AG08395 (cell line): ENCODE results near the gene SIRT7.

Experiments used
- DNase-seq: peaks from one replicate; pipeline ENCODE4 v3.0.0; 2012; ENCODE audit warnings: mixed read lengths, low spot score

Gene SIRT7, protein sequence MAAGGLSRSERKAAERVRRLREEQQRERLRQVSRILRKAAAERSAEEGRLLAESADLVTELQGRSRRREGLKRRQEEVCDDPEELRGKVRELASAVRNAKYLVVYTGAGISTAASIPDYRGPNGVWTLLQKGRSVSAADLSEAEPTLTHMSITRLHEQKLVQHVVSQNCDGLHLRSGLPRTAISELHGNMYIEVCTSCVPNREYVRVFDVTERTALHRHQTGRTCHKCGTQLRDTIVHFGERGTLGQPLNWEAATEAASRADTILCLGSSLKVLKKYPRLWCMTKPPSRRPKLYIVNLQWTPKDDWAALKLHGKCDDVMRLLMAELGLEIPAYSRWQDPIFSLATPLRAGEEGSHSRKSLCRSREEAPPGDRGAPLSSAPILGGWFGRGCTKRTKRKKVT

GRCh38 chr17:81917565-81918332 is at the start of gene SIRT7:
Gene SIRT7 (minus strand): TSS chr17:81918176. CDS start chr17:81918131, 45 bp downstream.
- DNase-seq = peak; percentile 97

- no peak for DNase-seq
Measured at GRCh38 chr17:81967244-81967532, 49.2 kb upstream of the SIRT7 start.

DNA sequence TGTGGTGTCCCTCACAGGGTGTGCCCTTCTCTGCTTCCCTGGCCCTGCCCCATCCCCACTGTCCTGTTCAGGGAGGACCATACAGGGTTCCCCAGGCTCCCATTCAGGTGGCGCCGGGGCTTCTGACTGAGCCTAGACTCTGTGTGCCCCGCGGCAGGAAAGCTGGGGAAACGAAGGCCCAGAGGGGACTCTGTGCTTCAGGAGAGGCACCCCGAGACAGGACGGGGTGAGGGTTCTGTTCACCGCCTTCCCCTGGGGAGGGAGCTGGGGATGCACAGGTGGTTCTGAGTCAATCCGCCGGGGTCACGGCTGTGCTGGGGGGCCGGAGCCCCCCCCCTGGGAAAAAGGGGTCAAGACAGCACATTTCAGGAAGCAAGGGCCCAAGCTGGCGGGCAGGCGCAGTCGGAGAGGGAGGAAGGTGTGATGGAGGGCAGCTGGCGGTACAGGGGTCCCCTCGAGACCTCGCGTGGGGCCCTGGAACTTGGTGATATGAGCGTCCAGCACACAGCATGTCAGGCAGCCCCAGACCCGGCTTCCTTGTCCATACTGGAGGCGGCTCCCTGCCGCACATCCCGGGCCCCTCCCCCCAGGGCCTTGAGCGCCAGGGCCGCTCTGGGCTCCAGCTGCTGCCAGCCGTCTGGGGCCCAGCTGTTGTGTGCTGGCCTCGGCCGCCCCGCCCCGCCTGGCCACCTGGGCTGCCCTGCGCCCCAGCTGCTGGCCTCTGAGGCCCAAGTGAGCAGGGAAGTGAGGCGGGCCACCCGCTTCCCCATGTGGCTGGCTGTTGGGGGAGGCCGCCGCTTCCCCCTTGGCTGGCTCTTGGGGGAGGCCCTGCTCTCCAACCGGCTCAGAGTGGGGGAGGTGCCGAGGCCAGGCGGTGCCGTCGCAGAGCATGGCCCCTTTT is 48.6 kb upstream of the SIRT7 start:
- peak; percentile 48 for DNase-seq

GRCh38 chr17:81964081-81964849 is 46.3 kb upstream of the SIRT7 start:
- no peak for DNase-seq

- DNase-seq = no peak
Measured at GRCh38 chr17:81962499-81963441, 44.8 kb upstream of the SIRT7 start.

GRCh38 chr17:81961521-81962498 is 43.8 kb upstream of the SIRT7 start:
- no peak for DNase-seq

DNA sequence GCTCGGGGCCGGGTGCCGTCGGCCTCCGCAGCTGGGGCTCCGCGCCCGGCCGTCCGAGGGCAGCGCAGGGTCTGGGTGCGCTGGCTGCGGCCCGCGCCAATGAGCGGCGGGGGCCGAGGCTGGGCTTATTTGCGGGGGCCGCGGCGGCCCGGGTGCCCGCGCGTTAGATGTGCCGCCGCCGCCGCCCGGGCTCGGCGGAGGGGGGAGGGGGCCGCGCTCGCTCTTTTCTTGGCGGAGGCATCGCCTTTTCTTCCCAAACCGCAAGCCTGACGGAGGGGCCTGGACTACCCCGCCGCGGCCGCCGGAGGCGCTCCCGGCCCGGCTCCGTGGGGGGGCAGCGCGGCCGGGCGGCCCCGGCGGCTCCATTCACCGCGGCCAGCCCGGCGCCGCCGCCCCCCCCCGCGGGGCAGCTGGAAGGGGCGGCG is 43.1 kb upstream of the SIRT7 start, which contains the start of gene NOTUM:
TSS of gene NOTUM (minus strand) at position 101 of the 425 bp plus-strand sequence. CDS start 278 bp downstream, outside the sequence.
- DNase-seq = peak; percentile 60

- no peak for DNase-seq
Measured at GRCh38 chr17:81960130-81960958, 42.4 kb upstream of the SIRT7 start.

DNA sequence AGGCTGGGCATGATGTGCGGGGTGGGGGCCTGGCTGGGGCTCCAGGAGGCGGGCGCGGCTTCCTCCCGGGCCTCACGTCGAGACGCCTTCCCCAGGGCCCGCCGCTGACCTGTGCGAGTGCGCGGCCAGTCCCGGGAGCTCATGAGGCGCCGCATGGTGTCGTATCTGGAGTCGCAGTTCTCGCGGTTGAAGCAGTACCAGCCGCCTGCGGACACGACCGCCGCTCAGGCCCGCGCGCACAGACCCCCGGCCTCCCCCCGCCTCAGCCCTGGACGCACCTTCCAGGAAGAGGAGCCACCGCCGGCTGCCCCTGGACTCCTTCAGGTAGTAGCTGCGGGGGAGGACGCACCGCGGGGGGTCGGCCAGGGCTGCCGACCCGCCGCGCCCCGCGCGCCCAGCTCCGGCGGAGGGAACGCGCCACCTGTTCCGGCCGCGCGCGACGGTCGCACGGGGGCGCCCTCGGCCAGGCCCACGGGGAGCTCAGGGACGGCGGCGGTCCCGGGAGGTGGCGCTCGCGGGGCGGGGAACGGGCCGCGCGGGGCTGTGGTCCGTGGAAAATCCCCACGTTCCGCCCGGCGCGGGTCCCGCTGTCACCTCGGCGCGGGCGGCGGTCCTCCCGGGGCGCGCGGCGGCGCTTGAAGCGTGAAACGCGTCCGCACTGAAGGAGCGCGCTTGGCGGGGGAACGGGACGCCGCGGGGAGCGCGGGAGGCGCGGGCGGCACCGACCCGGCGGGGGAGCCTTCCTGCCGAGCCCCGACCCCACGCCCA is 41.6 kb upstream of the SIRT7 start:
- peak; percentile 73 for DNase-seq

- no peak for DNase-seq
Measured at GRCh38 chr17:81958633-81959342, 40.8 kb upstream of the SIRT7 start.

GRCh38 chr17:81957691-81958432 is 39.9 kb upstream of the SIRT7 start:
- DNase-seq = no peak

DNA sequence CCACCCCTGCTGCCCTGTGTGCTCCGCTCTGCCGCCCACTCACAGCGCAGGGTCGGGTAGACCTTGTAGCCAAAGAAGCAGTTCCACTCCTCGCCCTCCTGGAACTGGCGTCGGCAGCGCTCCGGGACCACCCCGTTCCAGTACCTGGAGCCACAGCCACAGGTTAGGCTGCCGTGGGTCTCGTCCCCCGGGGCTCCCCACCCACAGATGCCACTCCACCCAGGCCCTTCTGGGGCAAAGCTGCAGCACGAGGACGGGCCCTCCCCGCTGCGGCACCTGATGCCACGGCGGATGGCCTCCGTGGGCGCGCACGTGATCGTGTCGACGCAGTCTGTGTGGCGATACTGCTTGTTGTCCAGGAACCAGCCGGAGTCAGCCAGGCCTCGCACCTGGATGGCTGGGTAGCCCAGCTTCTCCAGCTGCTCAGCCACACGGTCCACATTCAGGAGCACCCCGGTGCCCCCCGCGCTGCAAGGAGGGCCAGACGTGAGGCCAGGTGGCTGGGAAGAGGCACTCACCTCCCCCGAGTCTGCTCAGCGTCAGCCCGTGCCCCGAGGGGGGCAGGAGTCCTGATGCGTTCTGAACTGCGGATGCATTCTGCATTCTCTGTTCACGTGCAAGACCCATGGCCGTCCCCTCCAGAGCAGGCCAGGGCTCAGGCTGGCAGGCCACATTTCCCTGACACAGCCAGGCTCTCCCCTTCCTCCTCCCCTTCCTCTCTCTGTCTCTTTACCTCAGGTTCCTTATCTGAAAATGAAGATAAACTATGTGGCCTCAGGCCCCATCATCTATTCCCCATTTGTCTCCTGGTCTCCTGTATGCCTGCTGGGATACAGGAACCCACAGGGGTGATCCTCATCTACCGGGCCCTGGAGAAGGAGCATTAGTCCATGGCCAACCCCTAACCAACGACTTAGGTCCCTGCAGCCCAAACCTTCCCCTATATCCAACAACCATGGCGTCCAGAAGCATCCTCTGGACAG is 38.9 kb upstream of the SIRT7 start:
- DNase-seq = no peak

- no peak for DNase-seq
Measured at GRCh38 chr17:81955756-81956544, 38.0 kb upstream of the SIRT7 start.
